Measurements from ENCODE around the gene YIPF5.

The YIPF5 gene

GRCh38 chr5:144177548-144177947 is 7.1 kb upstream of the YIPF5 start:
- DNase-seq = no peak

GRCh38 chr5:144173766-144174165 is 3.3 kb upstream of the YIPF5 start:
- DNase-seq = no peak

- DNase-seq = no peak
Observed at GRCh38 chr5:144169904-144170275, 569 bp downstream of the YIPF5 start.

- DNase-seq = no peak
Observed at GRCh38 chr5:144167998-144168397, 2.5 kb downstream of the YIPF5 start.

- DNase-seq = no peak
Observed at GRCh38 chr5:144166696-144167095, 3.8 kb downstream of the YIPF5 start.

- DNase-seq = no peak
Observed at GRCh38 chr5:144162686-144163085, 7.8 kb downstream of the YIPF5 start.

GRCh38 chr5:144156767-144157171 is 13.7 kb downstream of the YIPF5 start:
- DNase-seq = no peak

- DNase-seq = no peak
Observed at GRCh38 chr5:144151026-144151425, 19.4 kb downstream of the YIPF5 start.

- no peak for DNase-seq
Observed at GRCh38 chr5:144144956-144145751, 25.3 kb downstream of the YIPF5 start.

GRCh38 chr5:144143625-144144024 is 26.8 kb downstream of the YIPF5 start:
- DNase-seq = no peak

GRCh38 chr5:144142824-144143162 is 27.7 kb downstream of the YIPF5 start:
- DNase-seq = no peak

- DNase-seq = peak; percentile 19
Observed at GRCh38 chr5:144142139-144142823, 28.2 kb downstream of the YIPF5 start.

GRCh38 chr5:144141585-144141984 is 28.9 kb downstream of the YIPF5 start:
- DNase-seq = no peak

- no peak for DNase-seq
Observed at GRCh38 chr5:144139586-144139985, 30.9 kb downstream of the YIPF5 start.

GRCh38 chr5:144135113-144135762 is 35.2 kb downstream of the YIPF5 start:
- DNase-seq = no peak

GRCh38 chr5:144134194-144134826 is 36.1 kb downstream of the YIPF5 start:
- no peak for DNase-seq

- DNase-seq = no peak
Observed at GRCh38 chr5:144133050-144133633, 37.3 kb downstream of the YIPF5 start.

- no peak for DNase-seq
Observed at GRCh38 chr5:144131261-144131660, 39.2 kb downstream of the YIPF5 start.

- no peak for DNase-seq
Observed at GRCh38 chr5:144130306-144130705, 40.2 kb downstream of the YIPF5 start.

GRCh38 chr5:144128844-144129243 is 41.6 kb downstream of the YIPF5 start:
- DNase-seq = no peak

GRCh38 chr5:144126707-144127106 is 43.8 kb downstream of the YIPF5 start:
- no peak for DNase-seq

- DNase-seq = no peak
Observed at GRCh38 chr5:144125163-144125726, 45.2 kb downstream of the YIPF5 start.

GRCh38 chr5:144122641-144123040 is 47.8 kb downstream of the YIPF5 start:
- no peak for DNase-seq
